Measurements from ENCODE around the gene SIN3A.

GRCh38 chr15:75460646-75461045, 9.2 kb upstream of the SIN3A start:
- TF ChIP-seq CTCF (IDR thresholded peaks at IDR 0.05): no peak
- no peak for TF ChIP-seq POLR2AphosphoS5 (IDR thresholded peaks at IDR 0.05; ENCODE audit: low read depth, low read length)
- TF ChIP-seq, protein P1, sequence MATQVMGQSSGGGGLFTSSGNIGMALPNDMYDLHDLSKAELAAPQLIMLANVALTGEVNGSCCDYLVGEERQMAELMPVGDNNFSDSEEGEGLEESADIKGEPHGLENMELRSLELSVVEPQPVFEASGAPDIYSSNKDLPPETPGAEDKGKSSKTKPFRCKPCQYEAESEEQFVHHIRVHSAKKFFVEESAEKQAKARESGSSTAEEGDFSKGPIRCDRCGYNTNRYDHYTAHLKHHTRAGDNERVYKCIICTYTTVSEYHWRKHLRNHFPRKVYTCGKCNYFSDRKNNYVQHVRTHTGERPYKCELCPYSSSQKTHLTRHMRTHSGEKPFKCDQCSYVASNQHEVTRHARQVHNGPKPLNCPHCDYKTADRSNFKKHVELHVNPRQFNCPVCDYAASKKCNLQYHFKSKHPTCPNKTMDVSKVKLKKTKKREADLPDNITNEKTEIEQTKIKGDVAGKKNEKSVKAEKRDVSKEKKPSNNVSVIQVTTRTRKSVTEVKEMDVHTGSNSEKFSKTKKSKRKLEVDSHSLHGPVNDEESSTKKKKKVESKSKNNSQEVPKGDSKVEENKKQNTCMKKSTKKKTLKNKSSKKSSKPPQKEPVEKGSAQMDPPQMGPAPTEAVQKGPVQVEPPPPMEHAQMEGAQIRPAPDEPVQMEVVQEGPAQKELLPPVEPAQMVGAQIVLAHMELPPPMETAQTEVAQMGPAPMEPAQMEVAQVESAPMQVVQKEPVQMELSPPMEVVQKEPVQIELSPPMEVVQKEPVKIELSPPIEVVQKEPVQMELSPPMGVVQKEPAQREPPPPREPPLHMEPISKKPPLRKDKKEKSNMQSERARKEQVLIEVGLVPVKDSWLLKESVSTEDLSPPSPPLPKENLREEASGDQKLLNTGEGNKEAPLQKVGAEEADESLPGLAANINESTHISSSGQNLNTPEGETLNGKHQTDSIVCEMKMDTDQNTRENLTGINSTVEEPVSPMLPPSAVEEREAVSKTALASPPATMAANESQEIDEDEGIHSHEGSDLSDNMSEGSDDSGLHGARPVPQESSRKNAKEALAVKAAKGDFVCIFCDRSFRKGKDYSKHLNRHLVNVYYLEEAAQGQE (IDR thresholded peaks at IDR 0.05; ENCODE audit: insufficient read depth in 1 of 2, low read depth in 2 of 2, low read length in 1 of 2): no peak
- no peak for TF ChIP-seq SIN3A (IDR thresholded peaks at IDR 0.05; ENCODE audit: borderline replicate concordance, insufficient read depth, low read depth, low read length)

Data from Panc1 (cell line).